Smooth muscle cell (in vitro differentiated cells): ENCODE results near the gene RIPK3. TPM values are rescaled to one million over a fixed set of nuclear protein-coding genes. Genes with fewer than 3 reads are reported as not detected.

Experiments
- DNase-seq: peaks from one replicate; lab custom pipeline; 2025; ENCODE audit not compliant: unreplicated experiment; lab: John Stamatoyannopoulos, UW
- H2AFZ ChIP-seq: fragments of 200-600 bp; sonication (generic); 2 replicates; pipeline ENCODE4 v1.6.0; 2016; ENCODE audit warnings: antibody characterized with exemption, low read depth, mild to moderate bottlenecking
- H3F3A ChIP-seq: fragments of 200-600 bp; sonication (generic); 2 replicates; pipeline ENCODE4 v1.6.0; 2017; ENCODE audit warnings: antibody characterized with exemption, low read depth
- H3K27ac ChIP-seq: fragments of 200-600 bp; sonication (generic); 2 replicates; pipeline ENCODE4 v1.5.1; 2016; ENCODE audit warnings: low read depth, mild to moderate bottlenecking
- H3K27me3 ChIP-seq: fragments of 200-600 bp; sonication (generic); 2 replicates; pipeline ENCODE4 v1.6.1; 2016; ENCODE audit warnings: low read depth, mild to moderate bottlenecking
- H3K36me3 ChIP-seq: fragments of 200-600 bp; sonication (generic); 2 replicates; pipeline ENCODE4 v1.5.1; 2016; ENCODE audit warnings: low read depth
- H3K4me1 ChIP-seq: fragments of 200-600 bp; sonication (generic); 2 replicates; pipeline ENCODE4 v1.5.1; 2016; ENCODE audit warnings: low read depth
- H3K4me2 ChIP-seq: fragments of 200-600 bp; sonication (generic); 2 replicates; pipeline ENCODE4 v1.6.0; 2016; ENCODE audit warnings: mild to moderate bottlenecking
- H3K4me3 ChIP-seq: fragments of 200-600 bp; sonication (generic); 2 replicates; pipeline ENCODE4 v1.5.1; 2016; ENCODE audit warnings: mild to moderate bottlenecking
- H3K79me2 ChIP-seq: fragments of 200-600 bp; sonication (generic); 2 replicates; pipeline ENCODE4 v1.6.0; 2016; ENCODE audit warnings: low read depth, mild to moderate bottlenecking
- H3K9ac ChIP-seq: fragments of 200-600 bp; sonication (generic); 2 replicates; pipeline ENCODE4 v1.6.0; 2016; ENCODE audit warnings: low read depth
- H3K9me3 ChIP-seq: fragments of 200-600 bp; sonication (generic); replicated peaks from 2 replicates; pipeline ENCODE4 v1.5.1; 2016; ENCODE audit warnings: low read depth
- H4K20me1 ChIP-seq: fragments of 200-600 bp; sonication (generic); 2 replicates; pipeline ENCODE4 v1.6.0; 2016; ENCODE audit warnings: low read depth
- WGBS: methylation state at CpG from one replicate; pipeline ENCODE4 v1.1.7; 2016; ENCODE audit warnings: low lambda C conversion rate; 5-methylcytosine and 5-hydroxymethylcytosine counted together
- polyA plus RNA-seq: library from polyadenylated mRNA; unstranded; fragments of >200 nt; fragmentation: Nextera tagmentation; extraction: Ambion mirVana; gene quantifications from 2 replicates; pipeline ENCODE4 v1.2.1, GENCODE V29; 2016
- total RNA-seq: library from RNA; depleted of rRNA; stranded (reverse); fragments of >200 nt; gene quantifications from 2 replicates; pipeline ENCODE4 v1.2.3, GENCODE V29; 2014
- TF ChIP-seq, protein P1 (sequence below): fragments of 200-600 bp; sonication (generic); IDR thresholded peaks from 2 replicates; pipeline ENCODE4 v1.5.1; 2017; ENCODE audit warnings: borderline replicate concordance, mild to moderate bottlenecking, antibody characterized with exemption; ENCODE audit not compliant: insufficient read depth, poor library complexity, severe bottlenecking

Gene RIPK3
- total and polyA plus RNA-seq, 2 experiments from 2014 or later: 1.3 TPM; not detected in 1

DNA sequence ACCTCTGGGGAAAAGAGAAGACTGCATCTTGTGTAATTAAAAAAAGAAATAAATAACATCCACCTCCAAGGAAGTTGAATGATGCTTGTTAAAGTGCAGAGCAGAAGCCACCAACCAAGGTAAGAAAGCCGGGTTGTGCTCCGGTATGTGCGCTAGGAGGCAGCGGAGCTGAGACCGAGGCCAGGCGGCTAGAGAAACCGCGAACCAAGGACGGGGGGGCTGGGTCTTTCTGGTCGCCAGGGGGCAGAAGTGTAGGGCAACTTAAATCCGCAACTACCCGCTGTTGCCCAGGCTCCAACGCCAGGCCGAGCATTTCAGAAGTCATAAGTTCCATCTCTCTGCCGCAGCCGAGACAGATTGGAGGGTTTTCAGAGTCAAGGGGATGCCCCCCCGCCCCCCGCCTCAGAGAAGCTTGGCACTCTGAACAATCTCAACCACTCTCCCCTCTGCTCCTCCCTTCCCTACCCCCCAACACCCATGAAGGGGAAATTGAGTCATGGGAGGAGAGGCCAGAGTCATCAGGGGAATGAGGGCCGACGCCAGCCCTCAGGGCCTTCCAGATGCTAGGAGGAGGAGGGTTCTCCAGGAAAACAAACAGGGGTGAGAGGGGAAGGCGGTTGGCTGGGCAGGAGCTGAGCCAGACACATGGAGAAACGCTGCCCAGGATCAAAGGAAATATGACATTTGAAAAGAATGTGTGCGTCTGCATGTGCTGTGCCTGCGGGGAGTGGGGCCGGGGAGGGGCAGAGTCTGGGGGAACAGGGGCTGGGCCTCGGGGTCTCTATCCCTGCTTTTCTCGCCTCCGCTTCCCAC, 26.0 kb upstream of the RIPK3 start:
- WGBS: under 1% methylated on average over 23 of the region's 28 CpGs
- no peaks in the 10 kb centered on the region for H3K27me3 ChIP-seq
- H3K4me2 ChIP-seq: peak overlapping the region; percentile 100
- peaks cover 11% of the 10 kb centered on the region for H3F3A ChIP-seq
- H3K79me2 ChIP-seq: peaks cover 4% of the 10 kb centered on the region
- TF ChIP-seq, protein P1, sequence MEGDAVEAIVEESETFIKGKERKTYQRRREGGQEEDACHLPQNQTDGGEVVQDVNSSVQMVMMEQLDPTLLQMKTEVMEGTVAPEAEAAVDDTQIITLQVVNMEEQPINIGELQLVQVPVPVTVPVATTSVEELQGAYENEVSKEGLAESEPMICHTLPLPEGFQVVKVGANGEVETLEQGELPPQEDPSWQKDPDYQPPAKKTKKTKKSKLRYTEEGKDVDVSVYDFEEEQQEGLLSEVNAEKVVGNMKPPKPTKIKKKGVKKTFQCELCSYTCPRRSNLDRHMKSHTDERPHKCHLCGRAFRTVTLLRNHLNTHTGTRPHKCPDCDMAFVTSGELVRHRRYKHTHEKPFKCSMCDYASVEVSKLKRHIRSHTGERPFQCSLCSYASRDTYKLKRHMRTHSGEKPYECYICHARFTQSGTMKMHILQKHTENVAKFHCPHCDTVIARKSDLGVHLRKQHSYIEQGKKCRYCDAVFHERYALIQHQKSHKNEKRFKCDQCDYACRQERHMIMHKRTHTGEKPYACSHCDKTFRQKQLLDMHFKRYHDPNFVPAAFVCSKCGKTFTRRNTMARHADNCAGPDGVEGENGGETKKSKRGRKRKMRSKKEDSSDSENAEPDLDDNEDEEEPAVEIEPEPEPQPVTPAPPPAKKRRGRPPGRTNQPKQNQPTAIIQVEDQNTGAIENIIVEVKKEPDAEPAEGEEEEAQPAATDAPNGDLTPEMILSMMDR: peak; percentile 77
- H3K9ac ChIP-seq: peak overlapping the region; percentile 87
- H3K36me3 ChIP-seq: no peaks in the 10 kb centered on the region
- peak overlapping the region; percentile 97 for H3K27ac ChIP-seq
- peak overlapping the region; percentile 81 for H2AFZ ChIP-seq
- H3K4me1 ChIP-seq: peaks cover 16% of the 10 kb centered on the region
- DNase-seq: peak; percentile 52
- H3K4me3 ChIP-seq: peak overlapping the region; percentile 99
- no peaks in the 10 kb centered on the region for H3K9me3 ChIP-seq
- peaks cover 13% of the 10 kb centered on the region for H4K20me1 ChIP-seq

DNA sequence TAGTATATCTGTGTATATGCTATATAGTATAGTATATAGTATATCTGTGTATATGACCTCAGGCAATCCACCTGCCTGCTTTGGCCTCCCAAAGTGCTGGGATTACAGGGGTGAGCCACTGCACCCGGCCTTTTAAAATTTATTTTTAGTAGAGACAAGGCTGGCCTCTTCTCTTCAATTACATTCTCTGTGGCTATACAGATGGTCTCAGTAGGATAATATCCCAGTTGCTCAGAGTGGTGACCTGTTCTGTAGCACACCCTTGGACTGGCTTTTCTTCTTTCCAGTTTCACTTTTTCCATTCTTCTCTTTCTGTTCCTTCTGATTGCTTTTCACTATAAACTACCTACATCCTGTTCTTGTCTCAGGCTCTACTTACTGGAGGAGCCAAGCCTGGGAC, 25.1 kb upstream of the RIPK3 start:
- peaks cover 4% of the 10 kb centered on the region for H3K79me2 ChIP-seq
- DNase-seq: no peak
- peak overlapping the region; percentile 97 for H3K27ac ChIP-seq
- peak overlapping the region; percentile 100 for H3K4me2 ChIP-seq
- peaks cover 11% of the 10 kb centered on the region for H3F3A ChIP-seq
- no peaks in the 10 kb centered on the region for H3K9me3 ChIP-seq
- H3K4me1 ChIP-seq: peaks cover 15% of the 10 kb centered on the region
- WGBS: 93% methylated on average over 1 of the region's 1 CpG
- peak overlapping the region; percentile 51 for H2AFZ ChIP-seq
- peaks cover 6% of the 10 kb centered on the region for H4K20me1 ChIP-seq
- H3K27me3 ChIP-seq: no peaks in the 10 kb centered on the region
- no peak overlapping the region for H3K4me3 ChIP-seq
- H3K9ac ChIP-seq: no peak overlapping the region
- TF ChIP-seq, protein P1: no peak
- H3K36me3 ChIP-seq: no peaks in the 10 kb centered on the region

DNA sequence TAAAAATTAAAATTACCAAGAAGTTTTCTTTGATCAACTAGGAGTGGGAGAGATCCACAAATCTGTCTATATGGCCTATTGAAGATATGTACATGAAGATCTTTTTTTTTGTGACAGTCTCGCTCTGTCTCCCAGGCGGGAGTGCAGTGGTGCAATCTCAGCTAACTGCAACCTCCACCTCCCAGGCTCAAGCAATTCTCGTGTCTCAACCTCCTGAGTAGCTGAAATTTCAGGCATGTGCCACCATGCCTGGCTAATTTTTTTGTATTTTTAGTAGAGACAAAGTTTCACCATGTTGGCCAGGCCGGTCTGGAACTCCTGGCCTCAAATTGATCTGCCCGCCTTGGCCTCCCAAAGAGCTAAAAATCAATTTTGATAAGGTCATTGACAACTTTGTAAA, 23.6 kb upstream of the RIPK3 start:
- H3K9ac ChIP-seq: no peak overlapping the region
- H3K27ac ChIP-seq: no peak overlapping the region
- H2AFZ ChIP-seq: no peak overlapping the region
- peaks cover 8% of the 10 kb centered on the region for H3K4me1 ChIP-seq
- H3K4me3 ChIP-seq: no peak overlapping the region
- 84% methylated on average over 5 of the region's 5 CpGs for WGBS
- H3K9me3 ChIP-seq: no peaks in the 10 kb centered on the region
- H3K27me3 ChIP-seq: no peaks in the 10 kb centered on the region
- no peaks in the 10 kb centered on the region for H3K79me2 ChIP-seq
- H3K36me3 ChIP-seq: no peaks in the 10 kb centered on the region
- no peak overlapping the region for H3K4me2 ChIP-seq
- TF ChIP-seq, protein P1: no peak
- peaks cover 11% of the 10 kb centered on the region for H3F3A ChIP-seq
- H4K20me1 ChIP-seq: no peaks in the 10 kb centered on the region
- no peak for DNase-seq
